Chondrocyte (in vitro differentiated cells): ENCODE measurements around the gene VPS13D. TPM values are rescaled to one million over a fixed set of nuclear protein-coding genes. Genes with fewer than 3 reads are reported as not detected.
"Not testable (repeated sequence)": the region's sequence is repeated elsewhere in the genome, so short reads cannot be mapped to it uniquely, and the experiment has no call there.

Experiments used
- DNase-seq: peaks from one replicate; pipeline ENCODE4 v3.0.0; 2021; ENCODE audit warnings: mixed read lengths, low spot score
- H3K27ac Mint-ChIP-seq: one replicate; pipeline ENCODE4 v1.8.0; 2021; ENCODE audit warnings: mild to moderate bottlenecking, moderate library complexity, mixed read lengths; ENCODE audit not compliant: unreplicated experiment
- H3K27me3 Mint-ChIP-seq: 2 replicates; pipeline ENCODE4 v1.8.0; 2021; ENCODE audit warnings: low read depth, mixed read lengths
- H3K36me3 Mint-ChIP-seq: 2 replicates; pipeline ENCODE4 v1.8.0; 2021; ENCODE audit warnings: low read depth, mixed read lengths
- H3K4me1 Mint-ChIP-seq: 2 replicates; pipeline ENCODE4 v1.8.0; 2021; ENCODE audit warnings: low read depth, mild to moderate bottlenecking, mixed read lengths
- H3K4me3 Mint-ChIP-seq: one replicate; pipeline ENCODE4 v1.8.0; 2021; ENCODE audit warnings: mild to moderate bottlenecking, moderate library complexity, mixed read lengths; ENCODE audit not compliant: unreplicated experiment
- H3K9me3 Mint-ChIP-seq: 2 replicates; pipeline ENCODE4 v1.8.0; 2021; ENCODE audit warnings: low read depth, mixed read lengths
- total RNA-seq: library from RNA; stranded (reverse); gene quantifications from 3 replicates; pipeline ENCODE4 v1.2.1, GENCODE V29; 2021
- TF ChIP-seq, protein P1 (sequence below): fragments of 200-600 bp; sonication (generic); IDR thresholded peaks from 2 replicates; pipeline ENCODE4 v1.5.0; 2021; ENCODE audit warnings: antibody characterized with exemption, mild to moderate bottlenecking, moderate library complexity

Gene VPS13D
- total RNA-seq, 1 donor from 2014 or later = 40.0 TPM

DNA sequence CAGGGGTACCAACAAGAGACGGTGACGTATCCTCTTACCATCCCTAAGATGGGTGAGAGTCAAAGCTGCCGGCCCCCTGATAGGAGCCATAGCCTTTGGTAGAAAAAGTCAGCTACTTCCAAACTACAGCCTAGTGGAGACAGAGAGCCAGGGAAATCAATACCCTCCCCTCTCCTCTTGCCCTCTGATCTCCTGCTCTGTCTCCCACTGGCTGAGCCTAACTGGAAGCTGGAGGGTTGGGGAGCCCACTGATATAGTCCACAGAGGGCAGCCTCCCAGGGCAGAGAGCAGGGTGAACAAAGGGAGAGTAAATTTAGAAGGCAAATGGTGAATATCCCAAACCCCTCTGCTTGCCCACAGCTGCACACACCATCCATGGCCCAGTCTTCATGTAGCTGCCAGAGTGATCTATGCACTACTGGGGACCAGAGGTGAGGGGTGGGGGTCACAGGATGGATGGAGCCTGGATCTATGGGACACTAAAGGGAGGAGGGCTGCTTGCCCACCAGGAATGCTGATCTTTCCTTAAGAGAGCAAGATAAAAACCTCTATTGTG, 308.2 kb downstream of the VPS13D start:
- DNase-seq = peak; percentile 26
- Mint-ChIP-seq H3K9me3 (peaks cover 16% of the 10 kb centered on the region), H3K27me3 (no peaks in the 10 kb centered on the region), H3K4me3 (no peak overlapping the region), H3K36me3 (peaks cover 10% of the 10 kb centered on the region), H3K27ac (no peak overlapping the region), H3K4me1 (peaks cover 27% of the 10 kb centered on the region)
- TF ChIP-seq, protein P1, sequence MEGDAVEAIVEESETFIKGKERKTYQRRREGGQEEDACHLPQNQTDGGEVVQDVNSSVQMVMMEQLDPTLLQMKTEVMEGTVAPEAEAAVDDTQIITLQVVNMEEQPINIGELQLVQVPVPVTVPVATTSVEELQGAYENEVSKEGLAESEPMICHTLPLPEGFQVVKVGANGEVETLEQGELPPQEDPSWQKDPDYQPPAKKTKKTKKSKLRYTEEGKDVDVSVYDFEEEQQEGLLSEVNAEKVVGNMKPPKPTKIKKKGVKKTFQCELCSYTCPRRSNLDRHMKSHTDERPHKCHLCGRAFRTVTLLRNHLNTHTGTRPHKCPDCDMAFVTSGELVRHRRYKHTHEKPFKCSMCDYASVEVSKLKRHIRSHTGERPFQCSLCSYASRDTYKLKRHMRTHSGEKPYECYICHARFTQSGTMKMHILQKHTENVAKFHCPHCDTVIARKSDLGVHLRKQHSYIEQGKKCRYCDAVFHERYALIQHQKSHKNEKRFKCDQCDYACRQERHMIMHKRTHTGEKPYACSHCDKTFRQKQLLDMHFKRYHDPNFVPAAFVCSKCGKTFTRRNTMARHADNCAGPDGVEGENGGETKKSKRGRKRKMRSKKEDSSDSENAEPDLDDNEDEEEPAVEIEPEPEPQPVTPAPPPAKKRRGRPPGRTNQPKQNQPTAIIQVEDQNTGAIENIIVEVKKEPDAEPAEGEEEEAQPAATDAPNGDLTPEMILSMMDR = no peak

DNA sequence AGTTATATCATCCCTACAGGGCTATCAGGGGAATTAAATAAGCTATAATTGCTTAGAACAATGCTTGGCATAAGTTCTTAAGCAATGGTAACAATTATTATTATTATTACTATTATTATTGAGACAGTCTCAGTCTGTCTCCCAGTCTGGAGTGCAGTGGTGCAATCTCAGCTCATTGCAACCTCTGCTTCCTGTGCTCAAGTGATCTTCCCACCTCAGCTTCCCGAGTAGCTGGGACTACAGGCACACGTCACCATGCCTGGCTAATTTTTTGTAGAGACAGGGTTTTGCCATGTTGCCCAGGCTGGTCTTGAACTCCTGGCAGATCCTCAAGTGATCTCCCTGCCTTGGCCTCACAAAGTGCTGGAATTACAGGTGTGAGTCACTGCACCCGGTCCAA, 308.7 kb downstream of the VPS13D start:
- not testable (repeated sequence) for H3K4me3 Mint-ChIP-seq, H3K27ac Mint-ChIP-seq, H3K27me3 Mint-ChIP-seq, H3K36me3 Mint-ChIP-seq, DNase-seq
- Mint-ChIP-seq H3K9me3 (peaks cover 16% of the 10 kb centered on the region), H3K4me1 (peaks cover 27% of the 10 kb centered on the region)

DNA sequence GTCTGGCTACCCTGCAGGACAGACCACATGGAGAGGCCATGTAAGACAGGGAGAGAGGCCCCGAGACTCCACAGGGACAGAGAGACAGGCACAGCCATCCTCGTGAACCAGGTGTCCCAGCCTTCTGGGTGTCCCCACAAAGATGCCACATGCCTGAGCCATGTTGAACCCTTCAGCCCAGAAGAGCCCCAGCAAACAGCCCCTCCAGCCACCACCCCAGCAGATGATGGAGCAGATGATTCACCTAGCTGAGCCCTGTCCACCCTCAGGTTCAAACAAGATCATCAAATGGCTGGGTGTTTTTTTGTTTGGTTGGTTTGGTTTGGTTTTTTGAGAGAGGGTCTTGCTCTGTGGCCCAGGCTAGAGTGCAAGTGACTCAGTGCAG, 309.5 kb downstream of the VPS13D start:
- TF ChIP-seq, protein P1 = no peak
- peaks cover 16% of the 10 kb centered on the region for H3K9me3 Mint-ChIP-seq
- no peak overlapping the region for H3K27ac Mint-ChIP-seq
- H3K4me3 Mint-ChIP-seq = no peak overlapping the region
- peak; percentile 28 for DNase-seq
- H3K4me1 Mint-ChIP-seq = peaks cover 27% of the 10 kb centered on the region
- no peaks in the 10 kb centered on the region for H3K27me3 Mint-ChIP-seq
- H3K36me3 Mint-ChIP-seq = peaks cover 10% of the 10 kb centered on the region

DNA sequence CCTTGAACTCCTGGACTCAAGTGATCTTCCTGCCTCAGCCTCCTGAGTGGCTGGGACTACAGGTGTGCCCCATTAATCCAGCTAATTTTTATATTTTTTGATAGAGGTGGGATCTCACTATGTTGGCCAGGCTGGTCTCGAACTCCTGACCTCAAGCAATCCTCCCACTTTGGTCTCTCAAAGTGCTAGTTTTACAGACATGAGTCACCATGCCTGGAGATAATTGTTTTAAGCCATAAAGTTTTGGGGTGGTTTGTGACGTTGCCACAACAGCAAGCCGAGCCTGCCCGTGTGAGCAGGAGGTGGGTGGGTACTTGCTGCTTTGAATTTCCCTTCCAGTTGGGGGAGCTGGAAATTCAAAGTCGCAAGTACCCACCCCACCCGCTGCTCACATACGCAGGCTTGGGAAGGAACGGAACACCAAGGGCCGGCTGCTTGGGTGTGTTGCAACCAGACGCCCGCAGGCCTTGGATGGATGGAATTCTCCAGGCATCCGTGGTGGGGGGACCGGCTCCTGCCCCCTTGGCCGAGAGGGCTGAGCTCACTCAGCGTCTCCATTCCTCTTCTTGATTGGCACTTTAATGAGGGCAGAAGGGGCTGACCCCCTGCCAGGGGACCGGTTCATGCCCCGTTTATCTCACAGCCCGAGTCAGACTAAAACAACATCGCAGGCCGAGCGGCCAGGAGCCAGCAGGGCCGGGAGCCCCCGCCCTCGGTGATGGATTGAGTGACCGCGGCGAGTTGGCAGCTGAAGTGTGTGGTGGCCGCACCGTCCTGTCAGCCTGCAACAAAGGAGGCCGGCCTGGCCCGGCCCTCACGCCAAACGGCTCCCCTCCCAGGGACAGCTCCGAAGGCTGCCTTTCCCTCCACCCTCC, 310.1 kb downstream of the VPS13D start:
- peak; percentile 97 for DNase-seq
- TF ChIP-seq, protein P1 = peak; percentile 61
- Mint-ChIP-seq H3K9me3 (peaks cover 16% of the 10 kb centered on the region), H3K4me3 (peak overlapping the region; percentile 33), H3K4me1 (peaks cover 27% of the 10 kb centered on the region), H3K36me3 (peaks cover 10% of the 10 kb centered on the region), H3K27ac (peak overlapping the region; percentile 89), H3K27me3 (no peaks in the 10 kb centered on the region)

DNA sequence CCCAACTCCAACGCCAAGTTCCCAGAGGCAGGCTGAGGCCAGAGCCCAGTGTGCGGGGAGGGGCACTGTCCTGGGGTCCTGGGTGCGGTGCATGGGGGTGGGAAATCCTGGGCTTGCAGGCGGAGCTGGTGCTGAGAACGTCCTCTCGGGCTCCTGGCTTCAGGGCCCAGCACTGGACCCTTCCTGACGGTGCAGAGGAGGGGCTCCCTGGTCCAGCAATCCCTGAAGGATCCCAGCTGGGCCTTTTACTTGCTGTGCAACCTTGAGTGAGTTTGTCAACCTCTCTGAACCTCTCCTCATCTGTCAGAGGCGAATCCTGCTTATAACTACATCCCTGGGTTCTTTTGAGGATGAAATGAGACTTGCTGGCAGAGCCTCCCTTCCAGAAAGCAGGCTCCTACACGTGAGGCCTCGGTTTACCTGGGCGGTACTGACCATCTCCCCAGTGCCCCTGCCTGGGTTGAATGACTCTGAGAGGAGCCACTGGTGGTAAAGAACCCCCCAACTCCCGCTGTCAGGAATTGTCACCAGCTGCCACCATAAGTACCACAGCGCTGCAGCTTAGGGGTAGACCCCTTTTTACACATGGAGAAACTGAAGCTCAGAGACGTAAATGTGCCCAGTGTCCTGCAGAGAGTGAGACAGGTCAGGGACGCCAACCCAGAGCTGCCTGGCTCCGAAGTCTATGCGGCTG, 310.9 kb downstream of the VPS13D start:
- Mint-ChIP-seq H3K27me3 (no peaks in the 10 kb centered on the region), H3K27ac (peak overlapping the region; percentile 89), H3K4me3 (no peak overlapping the region), H3K4me1 (peaks cover 27% of the 10 kb centered on the region), H3K36me3 (peaks cover 7% of the 10 kb centered on the region), H3K9me3 (peaks cover 11% of the 10 kb centered on the region)
- DNase-seq = peak; percentile 58
- TF ChIP-seq, protein P1 = no peak
